Measurements from ENCODE around the gene RNF32.
"Not testable (repeated sequence)": the region's sequence is repeated elsewhere in the genome, so short reads cannot be mapped to it uniquely, and the experiment has no call there.

Gene RNF32

DNA sequence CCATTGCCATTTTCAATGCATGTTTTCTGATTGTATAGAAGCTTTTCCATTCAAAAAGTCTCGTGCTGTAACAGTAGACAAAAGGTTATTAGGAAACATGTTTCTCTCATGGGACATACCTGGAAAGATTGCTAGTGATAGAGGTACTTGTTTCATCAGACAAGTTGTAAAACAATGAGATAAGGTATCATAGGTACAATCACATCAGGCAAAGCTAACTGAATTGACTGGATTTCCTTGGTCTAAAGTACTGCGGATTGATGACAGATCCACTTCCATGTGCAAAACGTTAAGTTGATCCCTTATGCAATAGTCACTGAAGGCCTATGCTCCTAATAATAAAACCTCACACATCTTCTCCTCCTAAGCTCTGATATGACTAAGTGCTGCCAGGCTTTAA is 6.5 kb upstream of the RNF32 start:
- Histone ChIP-seq H3K4me2 (ENCODE audit: low read length) (no peak overlapping the region), H3K9me2 (ENCODE audit: low read depth, low read length) (no peaks in the 10 kb centered on the region), H3K27ac (ENCODE audit: low read depth, low read length, poor library complexity, severe bottlenecking) (no peak overlapping the region)

GRCh38 chr7:156635529-156636385 is 4.8 kb upstream of the RNF32 start:
- Histone ChIP-seq H3K36me3 (ENCODE audit: insufficient read depth, low read length) (no peaks in the 10 kb centered on the region), H3K27me3 (ENCODE audit: insufficient read depth, low read length) (no peaks in the 10 kb centered on the region), H3K79me2 (ENCODE audit: insufficient read depth, low read length) (no peaks in the 10 kb centered on the region), H3K4me2 (ENCODE audit: low read length) (no peak overlapping the region), H3F3A (ENCODE audit: insufficient read depth, low read length) (no peaks in the 10 kb centered on the region), H3K9ac (ENCODE audit: low read length) (no peak overlapping the region), H3K9me2 (ENCODE audit: low read depth, low read length) (no peaks in the 10 kb centered on the region), H3K9me3 (ENCODE audit: low read length) (no peaks in the 10 kb centered on the region; the same call in 1 of the 2 replicates), H3K4me3 (ENCODE audit: low read depth, low read length, poor library complexity, severe bottlenecking) (no peak overlapping the region), H2AFZ (ENCODE audit: low read length) (no peak overlapping the region), H3K4me1 (ENCODE audit: insufficient read depth, low read length, severe bottlenecking) (peaks cover 5% of the 10 kb centered on the region), H4K20me1 (ENCODE audit: insufficient read depth, low read length) (no peaks in the 10 kb centered on the region), H3K27ac (ENCODE audit: low read depth, low read length, poor library complexity, severe bottlenecking) (no peak overlapping the region)
- TF ChIP-seq EZH2 (IDR thresholded peaks at IDR 0.05; ENCODE audit: borderline replicate concordance, low read length) (no peak), CTCF (IDR thresholded peaks at IDR 0.05; ENCODE audit: low read length) (no peak)

More for the DNA sequence above, 6.5 kb upstream of the RNF32 start:
- H3K9ac ChIP-seq (ENCODE audit: low read length): no peak overlapping the region
- H3K27me3 ChIP-seq (ENCODE audit: insufficient read depth, low read length): peaks cover 6% of the 10 kb centered on the region; the same call in 1 of the 2 replicates
- no peaks in the 10 kb centered on the region for H3K36me3 ChIP-seq (ENCODE audit: insufficient read depth, low read length)
- no peak for TF ChIP-seq EZH2 (IDR thresholded peaks at IDR 0.05; ENCODE audit: borderline replicate concordance, low read length)
- TF ChIP-seq CTCF (IDR thresholded peaks at IDR 0.05; ENCODE audit: low read length): no peak
- H4K20me1 ChIP-seq (ENCODE audit: insufficient read depth, low read length): no peaks in the 10 kb centered on the region
- H3K4me3 ChIP-seq (ENCODE audit: low read depth, low read length, poor library complexity, severe bottlenecking): no peak overlapping the region
- no peaks in the 10 kb centered on the region for H3K4me1 ChIP-seq (ENCODE audit: insufficient read depth, low read length, severe bottlenecking)
- H3K9me3 ChIP-seq (ENCODE audit: low read length): no peaks in the 10 kb centered on the region; the same call in 1 of the 2 replicates
- no peaks in the 10 kb centered on the region for H3F3A ChIP-seq (ENCODE audit: insufficient read depth, low read length)
- H2AFZ ChIP-seq (ENCODE audit: low read length): no peak overlapping the region
- H3K79me2 ChIP-seq (ENCODE audit: insufficient read depth, low read length): no peaks in the 10 kb centered on the region

GRCh38 chr7:156637093-156637492 is 3.5 kb upstream of the RNF32 start:
- not testable (repeated sequence) for H3K79me2 ChIP-seq (ENCODE audit: insufficient read depth, low read length); H2AFZ ChIP-seq (ENCODE audit: low read length); H3K4me2 ChIP-seq (ENCODE audit: low read length); H3K27me3 ChIP-seq (ENCODE audit: insufficient read depth, low read length); H3F3A ChIP-seq (ENCODE audit: insufficient read depth, low read length); H4K20me1 ChIP-seq (ENCODE audit: insufficient read depth, low read length); H3K9me2 ChIP-seq (ENCODE audit: low read depth, low read length); H3K4me3 ChIP-seq (ENCODE audit: low read depth, low read length, poor library complexity, severe bottlenecking); H3K36me3 ChIP-seq (ENCODE audit: insufficient read depth, low read length); H3K27ac ChIP-seq (ENCODE audit: low read depth, low read length, poor library complexity, severe bottlenecking); H3K9ac ChIP-seq (ENCODE audit: low read length); H3K9me3 ChIP-seq (ENCODE audit: low read length)
- peaks cover 16% of the 10 kb centered on the region for H3K4me1 ChIP-seq (ENCODE audit: insufficient read depth, low read length, severe bottlenecking)
